ENCODE measurements around the gene CPNE4. TPM values are rescaled to one million over a fixed set of nuclear protein-coding genes. Genes with fewer than 3 reads are reported as not detected.

Gene CPNE4
- total RNA-seq, 1 donor from 2014 or later: 34.5 TPM

- no peak for ATAC-seq
- intact Hi-C loops (cut with micrococcal nuclease): no loop called here
- no peak for DNase-seq
Measured at GRCh38 chr3:132022914-132023313, 11.9 kb downstream of the CPNE4 start.

GRCh38 chr3:132020058-132020457, 14.8 kb downstream of the CPNE4 start:
- no peak for DNase-seq
- intact Hi-C loops (cut with micrococcal nuclease): no loop called here

GRCh38 chr3:132017137-132017536, 17.7 kb downstream of the CPNE4 start:
- ATAC-seq (no peak), DNase-seq (no peak)
- intact Hi-C loops (cut with micrococcal nuclease): no loop called here

More at GRCh38 chr3:132020058-132020457, 14.8 kb downstream of the CPNE4 start:
- no peak for ATAC-seq

GRCh38 chr3:132016061-132017041, 18.5 kb downstream of the CPNE4 start:
- ATAC-seq: no peak
- DNase-seq: no peak
- intact Hi-C loops (cut with micrococcal nuclease): no loop called here

GRCh38 chr3:132014105-132014504, 20.7 kb downstream of the CPNE4 start:
- no peak for ATAC-seq
- no peak for DNase-seq
- intact Hi-C loops (cut with micrococcal nuclease): no loop called here

- intact Hi-C loops (cut with micrococcal nuclease): no loop called here
- DNase-seq (no peak), ATAC-seq (no peak)
Measured at GRCh38 chr3:132009241-132009640, 25.6 kb downstream of the CPNE4 start.

- intact Hi-C loops (cut with micrococcal nuclease): no loop called here
- ATAC-seq (no peak), DNase-seq (no peak)
Measured at GRCh38 chr3:132008837-132009236, 26.0 kb downstream of the CPNE4 start.

GRCh38 chr3:132007617-132008016, 27.2 kb downstream of the CPNE4 start:
- DNase-seq (no peak), ATAC-seq (no peak)
- intact Hi-C loops (cut with micrococcal nuclease): no loop called here

- DNase-seq (no peak), ATAC-seq (no peak)
- intact Hi-C loops (cut with micrococcal nuclease): no loop called here
Measured at GRCh38 chr3:132006605-132007204, 28.1 kb downstream of the CPNE4 start.

GRCh38 chr3:132004571-132004970, 30.2 kb downstream of the CPNE4 start:
- no peak for ATAC-seq
- intact Hi-C loops (cut with micrococcal nuclease): no loop called here

GRCh38 chr3:132003685-132004084, 31.1 kb downstream of the CPNE4 start:
- intact Hi-C loops (cut with micrococcal nuclease): no loop called here
- no peak for DNase-seq

More at GRCh38 chr3:132004571-132004970, 30.2 kb downstream of the CPNE4 start:
- no peak for DNase-seq

GRCh38 chr3:132001999-132002398, 32.8 kb downstream of the CPNE4 start:
- intact Hi-C loops (cut with micrococcal nuclease): no loop called here
- DNase-seq: no peak
- no peak for ATAC-seq

More at GRCh38 chr3:132003685-132004084, 31.1 kb downstream of the CPNE4 start:
- ATAC-seq: no peak

GRCh38 chr3:132001036-132001435, 33.8 kb downstream of the CPNE4 start:
- intact Hi-C loops (cut with micrococcal nuclease): no loop called here
- ATAC-seq: no peak
- no peak for DNase-seq

GRCh38 chr3:131998027-131998426, 36.8 kb downstream of the CPNE4 start:
- intact Hi-C loops (cut with micrococcal nuclease): no loop called here
- DNase-seq (no peak), ATAC-seq (no peak)

GRCh38 chr3:131995891-131996290, 38.9 kb downstream of the CPNE4 start:
- intact Hi-C loops (cut with micrococcal nuclease): no loop called here
- DNase-seq (no peak), ATAC-seq (no peak)

- DNase-seq (no peak), ATAC-seq (no peak)
- intact Hi-C loops (cut with micrococcal nuclease): no loop called here
Measured at GRCh38 chr3:131989318-131989717, 45.5 kb downstream of the CPNE4 start.

- intact Hi-C loops (cut with micrococcal nuclease): no loop called here
- DNase-seq (no peak), ATAC-seq (no peak)
Measured at GRCh38 chr3:131988209-131988608, 46.6 kb downstream of the CPNE4 start.

- intact Hi-C loops (cut with micrococcal nuclease): no loop called here
- ATAC-seq: no peak
- no peak for DNase-seq
Measured at GRCh38 chr3:131983689-131984088, 51.1 kb downstream of the CPNE4 start.

GRCh38 chr3:131981323-131981722, 53.5 kb downstream of the CPNE4 start:
- ATAC-seq (no peak), DNase-seq (no peak)
- intact Hi-C loops (cut with micrococcal nuclease): no loop called here

GRCh38 chr3:131976448-131976847, 58.4 kb downstream of the CPNE4 start:
- ATAC-seq (no peak), DNase-seq (no peak)
- intact Hi-C loops (cut with micrococcal nuclease): no loop called here

Data from left ventricle myocardium superior (tissue), 1 donor.